HepG2 (cell line): Measurements from ENCODE around the gene GPR15. TPM values are rescaled to one million over a fixed set of nuclear protein-coding genes. Genes with fewer than 3 reads are reported as not detected.

ENCODE experiments used
- ATAC-seq: fragments of 200-7000 bp; cut with Tn5 transposase; 3 replicates; pipeline ENCODE4 v1.9.1; 2020; ENCODE audit warnings: mild to moderate bottlenecking, moderate library complexity
- BruUV-seq: library from RNA; stranded (reverse); fragments of 400-500 nt; replicated peaks from 2 replicates; lab custom pipeline; 2021; lab: Mats Ljungman, UMichigan
- CTCF ChIA-PET: fragments of 300-600 bp; formaldehyde crosslinking; extraction: SDS; loops from one replicate; lab custom pipeline; 2021; ENCODE audit warnings: low total read pairs, inconsistent platforms, low intra/inter-chr PET ratio; lab: Yijun Ruan, JAX
- POLR2A ChIA-PET: fragments of 350-600 bp; sonication (Branson Sonifier 250); formaldehyde crosslinking; loops from one replicate; lab custom pipeline; 2020; ENCODE audit warnings: antibody characterized with exemption, inconsistent platforms; lab: Yijun Ruan, JAX
- DNase-seq: peaks from one replicate; pipeline ENCODE4 v3.0.0-alpha.2; 2015; ENCODE audit warnings: low spot score
- FAIRE-seq: peaks from 3 replicates; lab custom pipeline; 2011; peaks lifted over from hg19 to GRCh38; lab: Jason Lieb, UNC
- H2AFZ ChIP-seq: one replicate; pipeline ENCODE4 v1.6.1; 2011; ENCODE audit warnings: low read length, inconsistent platforms
- H3K27ac ChIP-seq: fragments of 300-600 bp; 3 replicates; pipeline ENCODE4 v1.8.0; 2011; ENCODE audit warnings: mixed run types, mild to moderate bottlenecking, mixed read lengths, low read length, inconsistent platforms; ENCODE audit not compliant: insufficient read depth; ENCODE audit errors: extremely low read length
- H3K27me3 ChIP-seq, 2 experiments: fragments of 200-600 bp in 1 of 2; 2 replicates in 1 of 2; 3 replicates in 1 of 2; pipeline versions ENCODE4 v1.6.0 to v1.8.0; 2011; ENCODE audit warnings: low read length in 2 of 2, mild to moderate bottlenecking in 2 of 2, moderate library complexity in 2 of 2, inconsistent platforms in 1 of 2; ENCODE audit not compliant: insufficient read depth in 2 of 2, control insufficient read depth in 1 of 2
- H3K36me3 ChIP-seq, 2 experiments: fragments of 200-600 bp in 1 of 2; replicated peaks in 1 of 2; 2 replicates in 1 of 2; 3 replicates in 1 of 2; pipeline versions ENCODE4 v1.5.1 to v1.8.0; 2011; ENCODE audit warnings: low read length in 2 of 2, inconsistent platforms in 1 of 2; ENCODE audit not compliant: insufficient read depth in 2 of 2, control insufficient read depth in 1 of 2
- H3K4me1 ChIP-seq: 2 replicates; pipeline ENCODE4 v1.5.1; 2012; ENCODE audit warnings: low read length, inconsistent platforms; ENCODE audit not compliant: insufficient read depth
- H3K4me2 ChIP-seq: 2 replicates; pipeline ENCODE4 v1.6.0; 2011; ENCODE audit warnings: low read depth, low read length, inconsistent platforms
- H3K4me3 ChIP-seq, 3 experiments: fragments of 200-600 bp in 1 of 3; sonication (generic), shearing (Covaris generic) in 1 of 3; replicated peaks in 1 of 3; 2 replicates each; pipeline ENCODE4 v1.5.1; 2011 to 2016; ENCODE audit warnings: low read length in 3 of 3, inconsistent platforms in 2 of 3, low read depth in 2 of 3, mild to moderate bottlenecking in 2 of 3, control low read depth in 1 of 3, mixed read lengths in 1 of 3; ENCODE audit not compliant: insufficient read depth in 1 of 3
- H3K79me2 ChIP-seq: one replicate; pipeline ENCODE4 v1.6.1; 2011; ENCODE audit warnings: low read length, inconsistent platforms; ENCODE audit not compliant: insufficient read depth
- H3K9ac ChIP-seq: 2 replicates; pipeline ENCODE4 v1.6.0; 2011; ENCODE audit warnings: mild to moderate bottlenecking, low read depth, low read length, inconsistent platforms; ENCODE audit not compliant: insufficient read depth
- H3K9me3 ChIP-seq: 2 replicates; pipeline ENCODE4 v1.5.1; 2012; ENCODE audit warnings: mild to moderate bottlenecking, low read length
- H4K20me1 ChIP-seq: 2 replicates; pipeline ENCODE4 v1.6.0; 2011; ENCODE audit warnings: inconsistent platforms, mild to moderate bottlenecking, low read length, moderate library complexity; ENCODE audit not compliant: insufficient read depth
- RFXAP ChIP-seq: sonication (generic); formaldehyde crosslinking; IDR thresholded peaks from 2 replicates; pipeline ENCODE4 v1.4.0; 2020; ENCODE audit warnings: missing genetic modification reagents, borderline replicate concordance
- U2AF2 ChIP-seq: fragments of 200-400 bp; formaldehyde crosslinking; IDR thresholded peaks from 2 replicates; pipeline ENCODE4 v1.6.1; 2017; ENCODE audit warnings: low read depth, mild to moderate bottlenecking, low read length
- ZNF234 ChIP-seq: sonication (generic); formaldehyde crosslinking; conservative IDR thresholded peaks from 2 replicates; pipeline ENCODE4 v1.5.1; 2020; ENCODE audit warnings: mild to moderate bottlenecking, missing genetic modification reagents
- ZSCAN21 ChIP-seq: sonication (generic); formaldehyde crosslinking; IDR thresholded peaks from 2 replicates; pipeline ENCODE4 v1.8.0; 2022; ENCODE audit warnings: mild to moderate bottlenecking, missing genetic modification reagents, moderate library complexity, borderline replicate concordance
- WGBS: methylation state at CpG from one replicate; pipeline ENCODE4 v1.1.6; 2017; ENCODE audit warnings: low lambda C conversion rate; 5-methylcytosine and 5-hydroxymethylcytosine counted together
- in situ Hi-C: cut with HindIII; loops from 2 replicates; pipeline ENCODE4 v1.10.0; 2017; ENCODE audit warnings: low pct_unique_long_range_greater_than_20kb; ENCODE audit not compliant: extremely low pct_ligation_motif_present
- intact Hi-C: fragments of 100-400 bp; cut with micrococcal nuclease; formaldehyde crosslinking; loops from one replicate; pipeline ENCODE4 v1.10.0; 2022; ENCODE audit not compliant: unreplicated experiment
- polyA plus RNA-seq, 8 experiments: library from polyadenylated mRNA; depleted of rRNA in 3 of 8; stranded (reverse) in 7 of 8; unstranded in 1 of 8; fragments of >200 nt; fragmentation: Illumina TruSeq in 4 of 8; extraction: Trizol in 4 of 8; gene quantifications; 2 replicates each; pipeline versions ENCODE4 v1.2.1 to v1.2.3, GENCODE V29; 2011 to 2016; ENCODE audit warnings: low read depth in 4 of 8, missing spikeins in 1 of 8, mixed read lengths in 1 of 8; ENCODE audit not compliant: insufficient read depth in 1 of 8
- total RNA-seq, 5 experiments: library from RNA; depleted of rRNA; stranded (reverse); fragments of >200 nt; fragmentation: Illumina TruSeq; extraction: Trizol; gene quantifications; 2 replicates each; pipeline ENCODE4 v1.2.3, GENCODE V29; 2016; ENCODE audit warnings: low read depth in 1 of 5
- TF ChIP-seq, protein P1 (sequence below): sonication (generic); formaldehyde crosslinking; IDR thresholded peaks from 2 replicates; pipeline ENCODE4 v1.4.0; 2020; ENCODE audit warnings: missing genetic modification reagents
- TF ChIP-seq, protein P2 (sequence below), 2 experiments: IDR thresholded peaks; 2 replicates each; pipeline ENCODE4 v1.6.1; 2011 to 2012; ENCODE audit warnings: low read length in 2 of 2, borderline replicate concordance in 1 of 2, low read depth in 1 of 2, mild to moderate bottlenecking in 1 of 2, moderate library complexity in 1 of 2
- TF ChIP-seq, protein P3 (sequence below): sonication (generic); formaldehyde crosslinking; IDR thresholded peaks from 2 replicates; pipeline ENCODE4 v1.4.0; 2020; ENCODE audit warnings: missing genetic modification reagents

Gene GPR15
- total and polyA plus RNA-seq, 2 of the 13 experiments (the other 11 are each of a cell fraction or from before 2014, with no cell fraction given): not detected

DNA sequence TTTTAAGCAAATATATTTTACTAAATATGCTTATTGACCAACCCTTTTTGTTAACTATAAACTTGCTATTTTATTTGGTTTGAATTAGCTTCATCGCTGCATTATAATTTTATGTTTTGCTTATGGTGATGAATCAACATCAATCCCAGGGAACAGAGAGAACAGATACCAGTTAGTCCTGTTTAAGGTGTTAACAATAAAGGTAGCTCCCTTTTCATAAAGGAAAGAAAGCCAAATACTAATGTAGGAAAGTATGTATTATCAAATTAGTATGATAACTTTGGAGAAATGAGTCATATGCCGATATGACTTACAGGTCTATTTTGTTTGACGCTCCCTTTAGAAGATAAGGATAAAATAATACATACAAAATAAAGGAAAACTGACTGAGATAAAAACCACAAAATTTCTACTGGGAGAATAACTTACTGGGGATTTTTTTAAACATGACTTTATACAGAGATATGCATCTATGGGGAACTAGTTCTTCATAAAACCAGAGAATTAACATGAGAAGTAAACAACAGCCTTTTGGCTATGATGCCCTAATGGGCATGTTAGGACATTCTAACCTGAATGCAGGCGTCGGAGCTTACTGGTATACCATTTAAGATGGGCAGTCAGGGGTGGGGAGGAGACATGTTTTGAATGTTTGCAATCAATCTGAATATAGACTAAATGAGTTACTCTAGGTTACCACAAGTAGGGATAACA lies 29.8 kb upstream of the GPR15 start:
- TF ChIP-seq, protein P1, sequence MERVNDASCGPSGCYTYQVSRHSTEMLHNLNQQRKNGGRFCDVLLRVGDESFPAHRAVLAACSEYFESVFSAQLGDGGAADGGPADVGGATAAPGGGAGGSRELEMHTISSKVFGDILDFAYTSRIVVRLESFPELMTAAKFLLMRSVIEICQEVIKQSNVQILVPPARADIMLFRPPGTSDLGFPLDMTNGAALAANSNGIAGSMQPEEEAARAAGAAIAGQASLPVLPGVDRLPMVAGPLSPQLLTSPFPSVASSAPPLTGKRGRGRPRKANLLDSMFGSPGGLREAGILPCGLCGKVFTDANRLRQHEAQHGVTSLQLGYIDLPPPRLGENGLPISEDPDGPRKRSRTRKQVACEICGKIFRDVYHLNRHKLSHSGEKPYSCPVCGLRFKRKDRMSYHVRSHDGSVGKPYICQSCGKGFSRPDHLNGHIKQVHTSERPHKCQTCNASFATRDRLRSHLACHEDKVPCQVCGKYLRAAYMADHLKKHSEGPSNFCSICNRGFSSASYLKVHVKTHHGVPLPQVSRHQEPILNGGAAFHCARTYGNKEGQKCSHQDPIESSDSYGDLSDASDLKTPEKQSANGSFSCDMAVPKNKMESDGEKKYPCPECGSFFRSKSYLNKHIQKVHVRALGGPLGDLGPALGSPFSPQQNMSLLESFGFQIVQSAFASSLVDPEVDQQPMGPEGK: no peak
- no peak for TF ChIP-seq ZNF234 (CRISPR knock-in tag)
- no peak for TF ChIP-seq ZSCAN21 (CRISPR knock-in tag)
- no peak for TF ChIP-seq RFXAP (CRISPR knock-in tag)
- no peak for TF ChIP-seq U2AF2
- TF ChIP-seq, protein P2, sequence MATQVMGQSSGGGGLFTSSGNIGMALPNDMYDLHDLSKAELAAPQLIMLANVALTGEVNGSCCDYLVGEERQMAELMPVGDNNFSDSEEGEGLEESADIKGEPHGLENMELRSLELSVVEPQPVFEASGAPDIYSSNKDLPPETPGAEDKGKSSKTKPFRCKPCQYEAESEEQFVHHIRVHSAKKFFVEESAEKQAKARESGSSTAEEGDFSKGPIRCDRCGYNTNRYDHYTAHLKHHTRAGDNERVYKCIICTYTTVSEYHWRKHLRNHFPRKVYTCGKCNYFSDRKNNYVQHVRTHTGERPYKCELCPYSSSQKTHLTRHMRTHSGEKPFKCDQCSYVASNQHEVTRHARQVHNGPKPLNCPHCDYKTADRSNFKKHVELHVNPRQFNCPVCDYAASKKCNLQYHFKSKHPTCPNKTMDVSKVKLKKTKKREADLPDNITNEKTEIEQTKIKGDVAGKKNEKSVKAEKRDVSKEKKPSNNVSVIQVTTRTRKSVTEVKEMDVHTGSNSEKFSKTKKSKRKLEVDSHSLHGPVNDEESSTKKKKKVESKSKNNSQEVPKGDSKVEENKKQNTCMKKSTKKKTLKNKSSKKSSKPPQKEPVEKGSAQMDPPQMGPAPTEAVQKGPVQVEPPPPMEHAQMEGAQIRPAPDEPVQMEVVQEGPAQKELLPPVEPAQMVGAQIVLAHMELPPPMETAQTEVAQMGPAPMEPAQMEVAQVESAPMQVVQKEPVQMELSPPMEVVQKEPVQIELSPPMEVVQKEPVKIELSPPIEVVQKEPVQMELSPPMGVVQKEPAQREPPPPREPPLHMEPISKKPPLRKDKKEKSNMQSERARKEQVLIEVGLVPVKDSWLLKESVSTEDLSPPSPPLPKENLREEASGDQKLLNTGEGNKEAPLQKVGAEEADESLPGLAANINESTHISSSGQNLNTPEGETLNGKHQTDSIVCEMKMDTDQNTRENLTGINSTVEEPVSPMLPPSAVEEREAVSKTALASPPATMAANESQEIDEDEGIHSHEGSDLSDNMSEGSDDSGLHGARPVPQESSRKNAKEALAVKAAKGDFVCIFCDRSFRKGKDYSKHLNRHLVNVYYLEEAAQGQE (IDR thresholded peaks at IDR 0.05; ENCODE audit: borderline replicate concordance in 1 of 2, low read depth in 1 of 2, low read length in 2 of 2): no peak
- TF ChIP-seq, protein P3, sequence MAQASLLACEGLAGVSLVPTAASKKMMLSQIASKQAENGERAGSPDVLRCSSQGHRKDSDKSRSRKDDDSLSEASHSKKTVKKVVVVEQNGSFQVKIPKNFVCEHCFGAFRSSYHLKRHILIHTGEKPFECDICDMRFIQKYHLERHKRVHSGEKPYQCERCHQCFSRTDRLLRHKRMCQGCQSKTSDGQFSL (CRISPR knock-in tag): no peak
- TF ChIP-seq, all 625 proteins: peak for 0
- Histone ChIP-seq H3K9me3 (no peaks in the 10 kb centered on the region), H2AFZ (no peak overlapping the region), H4K20me1 (no peaks in the 10 kb centered on the region), H3K9ac (no peak overlapping the region), H3K79me2 (no peaks in the 10 kb centered on the region), H3K4me3 (no peak overlapping the region), H3K4me1 (no peaks in the 10 kb centered on the region), H3K36me3 (no peaks in the 10 kb centered on the region), H3K27ac (no peak overlapping the region), H3K27me3 (no peaks in the 10 kb centered on the region), H3K4me2 (no peak overlapping the region)
- BruUV-seq: no TSS peak
- 76% methylated on average over 5 of the region's 5 CpGs for WGBS
- CTCF ChIA-PET: no interaction called here
- in situ Hi-C loops: no loop called here
- no peak for ATAC-seq
- intact Hi-C loops: no loop called here
- FAIRE-seq: no peak
- POLR2A ChIA-PET: no interaction called here
- no peak for DNase-seq
